Stimulated activated CD4-positive, alpha-beta T cell treated with anti-CD3 and anti-CD28 coated beads, Interleukin-15, amount 100 ng/mL, for 1 hour (primary cell): ENCODE results near the gene PIAS1.

Experiments used
- DNase-seq, 2 donors: peaks; one replicate each; pipeline ENCODE4 v3.0.0-alpha.2; 2020; ENCODE audit warnings: low read depth in 1 of 2, low spot score in 1 of 2

Gene PIAS1

GRCh38 chr15:68062214-68062613 is 8.1 kb downstream of the PIAS1 start:
- no peak for DNase-seq

- no peak for DNase-seq
Measured at GRCh38 chr15:68062946-68063465, 8.9 kb downstream of the PIAS1 start.

- no peak for DNase-seq
Measured at GRCh38 chr15:68063606-68064005, 9.5 kb downstream of the PIAS1 start.

DNA sequence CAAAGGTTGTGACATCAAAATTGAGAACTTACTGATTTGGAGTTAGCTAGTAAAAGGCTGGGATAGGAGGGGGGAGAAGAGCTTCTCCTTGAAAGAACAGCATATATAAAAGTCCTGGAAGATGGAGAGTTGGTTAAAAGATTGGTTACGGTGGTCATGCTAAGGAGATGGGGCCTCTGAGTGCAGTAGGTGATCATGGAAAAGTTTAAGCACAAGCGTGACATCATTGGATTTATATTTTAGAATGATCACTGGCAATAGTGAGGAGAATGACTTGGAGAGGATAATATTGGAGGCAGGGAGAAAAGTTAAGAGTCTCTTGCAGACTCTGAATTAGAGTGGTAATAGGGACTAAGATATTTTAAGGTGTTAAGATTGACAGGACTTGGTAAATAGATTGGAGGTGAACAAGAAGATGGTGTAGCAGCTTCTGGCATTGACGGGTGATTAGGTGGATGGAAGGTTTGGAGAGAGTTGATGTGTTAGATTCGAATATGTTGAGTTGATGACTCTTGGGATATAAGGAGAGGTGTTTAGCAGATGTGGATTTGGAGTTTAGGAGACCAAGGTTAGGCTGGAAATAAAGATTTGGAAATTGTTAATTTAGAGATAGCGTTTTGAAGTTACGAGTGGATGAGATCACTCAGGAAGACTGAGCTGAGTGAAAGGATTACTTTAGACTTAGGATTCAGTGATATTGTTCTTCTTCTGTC is 19.6 kb downstream of the PIAS1 start:
- no peak for DNase-seq

DNA sequence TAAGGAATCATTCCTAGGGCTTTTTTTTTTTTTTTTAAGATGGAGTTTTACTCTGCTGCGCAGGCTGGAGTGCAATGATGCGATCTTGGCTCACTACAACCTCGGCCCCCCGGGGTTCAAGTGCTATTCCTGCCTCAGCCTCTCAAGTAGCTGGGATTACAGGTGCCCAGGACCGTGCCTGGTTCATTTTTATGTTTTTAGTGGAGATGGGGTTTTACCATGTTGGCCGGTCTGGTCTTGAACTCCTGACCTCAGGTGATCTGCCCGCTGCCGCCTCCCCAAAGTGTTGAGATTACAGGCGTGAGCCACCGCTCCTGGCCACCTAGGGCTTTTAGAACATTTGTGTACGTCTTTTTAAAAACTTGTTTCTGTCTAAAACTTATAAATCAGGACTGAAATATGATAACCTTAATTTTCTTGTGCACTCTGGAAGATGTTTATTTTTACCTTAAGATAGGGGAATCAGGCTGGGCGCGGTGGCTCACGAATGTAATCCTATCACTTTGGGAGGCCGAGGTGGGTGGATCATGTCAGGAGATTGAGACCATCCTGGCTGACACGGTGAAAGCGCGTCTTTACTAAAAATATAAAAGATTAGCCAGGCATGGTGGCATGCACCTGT is 21.8 kb downstream of the PIAS1 start:
- no peak for DNase-seq

DNA sequence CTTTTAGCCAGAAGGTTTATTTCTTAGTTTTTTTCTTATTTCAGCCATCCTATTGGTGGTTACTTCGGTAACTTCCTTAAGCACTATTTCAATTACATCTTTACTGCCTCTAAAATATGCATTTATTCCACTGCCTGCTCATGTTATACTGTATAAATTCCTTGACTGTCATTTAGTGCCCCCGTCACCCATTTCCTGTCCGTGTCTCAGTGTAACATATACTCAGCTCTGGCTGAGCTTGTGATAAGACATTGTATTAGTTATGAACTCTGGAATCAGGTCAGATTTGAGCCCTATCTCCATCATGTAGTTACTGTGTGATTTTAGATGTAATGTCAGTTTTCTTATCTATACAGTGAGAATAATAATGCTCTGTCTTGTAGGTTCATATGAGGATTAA is 24.2 kb downstream of the PIAS1 start:
- no peak for DNase-seq

DNA sequence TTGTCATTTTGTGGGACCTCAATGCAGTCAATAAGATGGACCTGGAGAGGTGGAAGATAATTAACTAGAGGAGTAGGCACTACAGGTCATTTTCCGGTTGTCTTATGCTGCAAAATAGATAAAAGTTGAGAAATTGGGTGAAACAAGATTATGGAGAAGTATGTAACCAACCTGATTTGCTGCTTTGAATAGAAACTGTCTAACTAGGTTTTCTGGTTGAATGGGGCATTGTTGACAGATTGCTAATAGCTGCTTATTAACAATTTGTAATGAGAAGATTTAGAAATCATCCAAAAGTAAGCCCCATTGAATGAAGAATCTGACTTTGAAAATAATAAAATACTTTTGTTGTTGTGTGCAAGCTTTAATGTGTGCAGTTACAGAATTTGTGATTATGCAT is 26.2 kb downstream of the PIAS1 start:
- no peak for DNase-seq

DNA sequence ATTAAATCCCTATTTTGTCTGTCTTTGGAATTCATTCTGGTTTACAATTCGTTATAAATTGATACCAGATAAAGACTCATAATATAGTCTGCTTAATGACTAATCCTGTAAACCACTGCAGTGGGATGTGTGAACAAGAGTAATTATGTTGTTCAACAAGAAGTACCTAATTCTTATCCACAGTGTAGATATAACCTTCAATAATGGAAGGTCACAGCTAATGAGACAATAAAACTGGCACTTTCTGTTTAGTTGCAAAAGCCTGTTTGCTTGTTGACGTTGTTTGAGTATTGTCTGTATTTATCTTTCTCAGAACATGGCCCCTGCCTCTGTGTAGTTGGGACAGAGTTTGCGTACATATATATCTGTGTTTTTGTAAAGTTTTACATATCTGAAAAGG is 26.7 kb downstream of the PIAS1 start:
- DNase-seq, result no peak

DNA sequence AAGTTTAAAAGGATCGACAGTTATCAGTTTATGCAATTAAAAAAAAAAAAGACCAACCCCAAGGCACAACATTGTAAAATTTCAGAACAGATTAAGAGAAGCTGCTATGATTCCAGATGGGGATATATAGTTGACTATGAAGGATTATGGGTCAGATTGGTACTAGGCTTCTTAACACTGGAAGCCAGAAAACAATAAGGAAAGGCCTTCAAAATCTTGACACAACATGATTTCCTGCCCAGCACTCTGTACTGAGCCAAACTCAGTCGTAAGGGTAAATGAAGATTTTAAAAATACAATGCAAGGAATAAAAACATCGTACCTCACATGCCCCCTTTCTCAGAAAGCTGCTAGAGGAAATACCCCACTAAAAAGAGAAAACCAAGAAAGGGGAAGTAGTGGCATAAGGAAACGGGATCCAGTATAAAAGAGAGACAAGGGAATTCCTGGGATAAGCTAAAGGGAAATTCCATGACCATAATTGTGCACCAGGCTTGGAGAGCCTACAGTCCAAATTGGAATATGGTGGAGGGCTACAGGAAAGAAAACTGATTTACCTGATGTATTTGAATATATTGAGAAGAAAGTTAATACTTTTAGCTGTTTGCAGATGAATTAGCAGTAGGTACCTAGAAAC is 27.9 kb downstream of the PIAS1 start:
- no peak for DNase-seq

- no peak for DNase-seq
Measured at GRCh38 chr15:68082735-68083134, 28.6 kb downstream of the PIAS1 start.

DNA sequence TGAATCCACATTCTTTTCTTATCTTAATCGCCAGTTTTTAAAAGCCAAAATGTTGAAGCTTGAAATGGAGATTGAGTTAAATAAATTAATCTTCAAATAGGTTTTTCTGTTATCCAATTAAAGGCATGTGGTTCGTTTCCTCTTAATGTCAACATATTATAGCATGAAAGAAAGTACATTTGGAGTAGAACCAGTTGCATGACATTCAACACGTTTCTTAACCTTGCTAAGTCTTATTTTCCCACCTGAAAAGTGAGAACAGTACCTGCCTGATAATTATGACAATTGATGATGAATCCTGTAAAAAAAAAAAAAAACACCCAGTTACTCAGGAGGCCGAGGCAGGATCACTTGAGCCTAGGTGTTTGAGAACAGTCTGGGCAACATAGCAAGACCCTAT is 29.3 kb downstream of the PIAS1 start:
- DNase-seq, result no peak

- DNase-seq, result no peak
Measured at GRCh38 chr15:68085052-68085451, 30.9 kb downstream of the PIAS1 start.

GRCh38 chr15:68091743-68092142 is 37.6 kb downstream of the PIAS1 start:
- no peak for DNase-seq

- DNase-seq, result no peak
Measured at GRCh38 chr15:68096099-68096498, 42.0 kb downstream of the PIAS1 start.

DNA sequence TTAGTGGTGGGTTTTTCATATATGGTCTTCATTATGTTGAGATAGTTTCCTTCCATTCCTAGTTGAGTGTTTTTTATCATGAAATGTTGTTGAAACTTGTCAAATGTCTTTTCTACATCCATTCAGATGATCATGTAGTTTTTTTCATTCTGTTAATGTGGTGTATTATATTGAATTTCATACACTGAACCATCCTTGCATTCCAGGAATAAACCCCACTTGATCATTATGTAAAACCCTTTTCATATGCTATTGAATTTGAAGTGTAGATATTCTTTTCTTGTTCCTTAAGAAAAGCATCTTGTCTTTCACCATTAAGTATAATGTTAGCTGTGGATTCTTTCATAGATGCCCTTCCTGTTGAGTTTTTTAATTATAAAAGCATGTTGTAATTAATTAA is 42.9 kb downstream of the PIAS1 start:
- no peak for DNase-seq

- DNase-seq, result no peak
Measured at GRCh38 chr15:68098465-68098864, 44.4 kb downstream of the PIAS1 start.

- no peak for DNase-seq
Measured at GRCh38 chr15:68100194-68100593, 46.1 kb downstream of the PIAS1 start.

DNA sequence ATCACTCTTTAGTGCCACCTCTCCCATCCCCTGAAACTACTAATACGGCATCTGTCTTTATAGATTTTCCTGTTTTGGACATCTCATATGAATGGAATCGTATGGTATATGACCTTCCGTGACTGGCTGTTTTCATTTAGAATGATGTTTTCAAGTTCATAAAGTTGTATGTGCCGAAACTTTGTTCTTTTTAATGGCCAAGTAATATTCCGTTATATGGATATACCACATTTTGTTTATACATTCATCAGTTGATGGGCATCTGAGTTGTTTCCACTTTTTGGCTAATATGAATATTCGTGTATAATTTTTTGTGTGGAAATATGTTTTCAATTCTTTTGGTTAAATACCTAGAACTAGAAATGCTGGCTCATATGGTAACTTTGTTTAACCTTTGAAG is 49.5 kb downstream of the PIAS1 start:
- no peak for DNase-seq

- DNase-seq, result no peak
Measured at GRCh38 chr15:68106656-68107055, 52.5 kb downstream of the PIAS1 start.

- DNase-seq, result no peak
Measured at GRCh38 chr15:68107142-68107541, 53.0 kb downstream of the PIAS1 start.

- no peak for DNase-seq
Measured at GRCh38 chr15:68112706-68113105, 58.6 kb downstream of the PIAS1 start.

DNA sequence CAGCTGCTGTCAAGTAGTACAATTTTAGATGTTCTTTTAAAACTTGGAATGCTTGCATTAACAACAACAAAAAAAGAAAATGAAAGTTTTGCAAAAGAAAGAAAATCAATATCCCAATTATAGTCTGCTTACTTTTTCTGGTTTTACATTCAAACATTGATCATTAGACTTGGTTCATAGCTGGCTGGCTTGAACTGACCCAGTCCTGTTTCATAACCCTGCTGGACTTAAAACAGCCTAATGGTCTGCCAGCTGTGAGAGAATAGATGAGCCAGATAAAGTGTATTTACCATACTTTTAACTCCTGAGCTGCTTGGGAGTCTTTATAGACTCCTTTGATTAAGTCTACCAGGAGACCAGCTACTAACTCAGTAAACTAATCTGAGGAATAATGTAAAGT is 59.2 kb downstream of the PIAS1 start:
- DNase-seq, result no peak
